GM12874 (cell line): ENCODE results near the gene CYP27C1.

Source experiments
- CTCF ChIP-seq: IDR thresholded peaks from 2 replicates; pipeline ENCODE4 v1.5.1; 2011; ENCODE audit warnings: low read depth, mild to moderate bottlenecking, control low read depth, low read length, moderate library complexity; ENCODE audit not compliant: insufficient read depth

Gene CYP27C1

GRCh38 chr2:127183771-127184170, 36.3 kb downstream of the CYP27C1 start:
- TF ChIP-seq CTCF, result no peak

GRCh38 chr2:127182626-127183458, 37.3 kb downstream of the CYP27C1 start:
- no peak for TF ChIP-seq CTCF

GRCh38 chr2:127181851-127182250, 38.2 kb downstream of the CYP27C1 start:
- TF ChIP-seq CTCF, result no peak

GRCh38 chr2:127179766-127180165, 40.3 kb downstream of the CYP27C1 start:
- no peak for TF ChIP-seq CTCF

GRCh38 chr2:127177617-127178263, 42.4 kb downstream of the CYP27C1 start:
- TF ChIP-seq CTCF, result no peak

GRCh38 chr2:127176371-127177311, 43.5 kb downstream of the CYP27C1 start:
- TF ChIP-seq CTCF, result no peak
